ENCODE results near the gene ZBTB1.

DNA sequence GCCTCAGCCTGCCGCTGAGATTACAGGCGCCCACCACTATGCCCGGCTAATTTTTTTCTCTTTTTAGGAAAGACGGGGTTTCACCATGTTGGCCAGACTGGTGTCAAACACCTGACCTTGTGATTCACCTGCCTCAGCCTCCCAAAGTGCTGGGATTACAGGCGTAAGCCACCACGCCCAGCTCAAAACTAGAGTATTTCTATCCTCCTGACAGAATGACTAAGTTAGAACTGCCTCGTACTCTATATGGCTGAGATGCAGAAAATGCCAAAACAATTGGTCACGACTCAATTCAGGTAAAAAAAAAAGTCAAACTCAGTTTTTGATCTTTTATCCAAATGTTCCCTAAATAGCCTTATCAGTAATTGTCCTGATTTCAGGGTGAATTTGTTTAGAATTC lies 28.1 kb upstream of the ZBTB1 start:
- TF ChIP-seq, protein P1, sequence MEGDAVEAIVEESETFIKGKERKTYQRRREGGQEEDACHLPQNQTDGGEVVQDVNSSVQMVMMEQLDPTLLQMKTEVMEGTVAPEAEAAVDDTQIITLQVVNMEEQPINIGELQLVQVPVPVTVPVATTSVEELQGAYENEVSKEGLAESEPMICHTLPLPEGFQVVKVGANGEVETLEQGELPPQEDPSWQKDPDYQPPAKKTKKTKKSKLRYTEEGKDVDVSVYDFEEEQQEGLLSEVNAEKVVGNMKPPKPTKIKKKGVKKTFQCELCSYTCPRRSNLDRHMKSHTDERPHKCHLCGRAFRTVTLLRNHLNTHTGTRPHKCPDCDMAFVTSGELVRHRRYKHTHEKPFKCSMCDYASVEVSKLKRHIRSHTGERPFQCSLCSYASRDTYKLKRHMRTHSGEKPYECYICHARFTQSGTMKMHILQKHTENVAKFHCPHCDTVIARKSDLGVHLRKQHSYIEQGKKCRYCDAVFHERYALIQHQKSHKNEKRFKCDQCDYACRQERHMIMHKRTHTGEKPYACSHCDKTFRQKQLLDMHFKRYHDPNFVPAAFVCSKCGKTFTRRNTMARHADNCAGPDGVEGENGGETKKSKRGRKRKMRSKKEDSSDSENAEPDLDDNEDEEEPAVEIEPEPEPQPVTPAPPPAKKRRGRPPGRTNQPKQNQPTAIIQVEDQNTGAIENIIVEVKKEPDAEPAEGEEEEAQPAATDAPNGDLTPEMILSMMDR (IDR thresholded peaks at IDR 0.05): no peak
- no peak for TF ChIP-seq POLR2AphosphoS5 (IDR thresholded peaks at IDR 0.05)

Measured in upper lobe of left lung (tissue), 4 donors.